NCI-H1105 (cell line): ENCODE results near the gene PPM1H.
"Not testable (repeated sequence)": the region's sequence is repeated elsewhere in the genome, so short reads cannot be mapped to it uniquely, and the experiment has no call there.

ENCODE experiments used
- DNase-seq: peaks from one replicate; lab custom pipeline; 2025; lab: John Stamatoyannopoulos, UW

Gene PPM1H

GRCh38 chr12:62839869-62840660 lies 94.9 kb downstream of the PPM1H start:
- no peak for DNase-seq

GRCh38 chr12:62834971-62835547 lies 99.9 kb downstream of the PPM1H start:
- no peak for DNase-seq

- DNase-seq = no peak
These were observed 100.5 kb downstream of the PPM1H start for GRCh38 chr12:62834406-62834805.

GRCh38 chr12:62833634-62834033 lies 101.3 kb downstream of the PPM1H start:
- no peak for DNase-seq

- no peak for DNase-seq
These were observed 102.4 kb downstream of the PPM1H start for GRCh38 chr12:62832558-62832957.

GRCh38 chr12:62832027-62832426 lies 102.9 kb downstream of the PPM1H start:
- DNase-seq = no peak

GRCh38 chr12:62827855-62828254 lies 107.1 kb downstream of the PPM1H start:
- no peak for DNase-seq

GRCh38 chr12:62827042-62827441 lies 107.9 kb downstream of the PPM1H start:
- no peak for DNase-seq

GRCh38 chr12:62817556-62818271 lies 117.2 kb downstream of the PPM1H start:
- no peak for DNase-seq

GRCh38 chr12:62814243-62814642 lies 120.7 kb downstream of the PPM1H start:
- DNase-seq = no peak

- DNase-seq = no peak
These were observed 121.7 kb downstream of the PPM1H start for GRCh38 chr12:62813031-62813829.

GRCh38 chr12:62811481-62811880 lies 123.5 kb downstream of the PPM1H start:
- not testable (repeated sequence) for DNase-seq

GRCh38 chr12:62808166-62808879 lies 126.6 kb downstream of the PPM1H start:
- DNase-seq = no peak

- no peak for DNase-seq
These were observed 128.1 kb downstream of the PPM1H start for GRCh38 chr12:62806893-62807292.

GRCh38 chr12:62806244-62806836 lies 128.6 kb downstream of the PPM1H start:
- DNase-seq = no peak

- DNase-seq = no peak
These were observed 129.4 kb downstream of the PPM1H start for GRCh38 chr12:62805517-62805916.

GRCh38 chr12:62803756-62804155 lies 131.2 kb downstream of the PPM1H start:
- DNase-seq = no peak

- no peak for DNase-seq
These were observed 132.0 kb downstream of the PPM1H start for GRCh38 chr12:62802984-62803383.

GRCh38 chr12:62802321-62802720 lies 132.6 kb downstream of the PPM1H start:
- no peak for DNase-seq

- DNase-seq = no peak
These were observed 133.2 kb downstream of the PPM1H start for GRCh38 chr12:62801796-62802195.

- DNase-seq = no peak
These were observed 134.1 kb downstream of the PPM1H start for GRCh38 chr12:62800707-62801400.
